ENCODE data around the gene PIGC. TPM values are rescaled to one million over a fixed set of nuclear protein-coding genes. Genes with fewer than 3 reads are reported as not detected.
A peak's percentile ranks its signal among the peaks of the same experiment; 100 is the strongest.

Gene PIGC
- total and polyA plus RNA-seq, 3 donors from 2014 or later: 25.2 to 45.6 (median 31.3) TPM

DNA sequence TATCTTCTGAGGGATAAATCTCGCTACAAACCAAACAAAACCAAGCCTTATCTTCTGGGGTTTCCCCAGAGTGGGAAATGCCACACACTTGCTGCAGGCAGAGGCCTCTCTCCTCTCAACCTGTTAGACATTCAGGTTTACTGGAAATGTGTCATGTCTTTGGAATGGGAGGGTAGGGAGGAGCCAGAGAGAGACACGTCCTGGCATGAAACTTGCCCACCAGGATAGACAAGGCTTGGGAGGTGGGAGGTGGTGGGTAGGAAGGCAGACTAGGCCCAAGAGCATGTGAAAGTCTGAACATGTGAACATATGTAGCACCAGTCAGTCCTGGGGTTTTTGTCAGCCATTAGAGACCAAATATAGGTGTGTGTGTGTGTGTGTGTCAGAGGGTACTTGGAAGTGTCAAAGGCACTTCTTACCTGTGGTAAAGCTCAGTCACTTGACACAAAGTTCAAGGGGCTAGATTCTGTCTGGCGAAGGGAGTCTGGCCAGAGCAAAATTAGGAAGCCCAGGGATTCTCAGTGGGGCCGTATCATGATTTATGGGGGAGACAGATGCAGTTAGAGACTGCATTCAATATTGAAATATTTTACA, 32.4 kb upstream of the PIGC start:
- peak overlapping the region in 1 of 2 donors; percentile 33 for H3K27ac ChIP-seq
- WGBS, 2 donors: 82 to 84% methylated on average over 4 of the region's 4 CpGs
- no peak overlapping the region for H3K4me3 ChIP-seq
- no peaks in the 10 kb centered on the region for H3K27me3 ChIP-seq
- DNase-seq: no peak
- intact Hi-C loops (cut with DNase I; ENCODE audit: low total_unique reads): no loop called here
- no peaks in the 10 kb centered on the region for H3K36me3 ChIP-seq (ENCODE audit: low read depth, missing control alignments)
- no peaks in the 10 kb centered on the region for H3K9me3 ChIP-seq
- peaks cover 41% of the 10 kb centered on the region for H3K4me1 ChIP-seq
- TF ChIP-seq POLR2A (IDR thresholded peaks at IDR 0.05) (no peak), CTCF (IDR thresholded peaks at IDR 0.05) (no peak)

- no peaks in the 10 kb centered on the region for H3K9me3 ChIP-seq
- no peak for TF ChIP-seq POLR2A (IDR thresholded peaks at IDR 0.05)
- TF ChIP-seq CTCF (IDR thresholded peaks at IDR 0.05): no peak
- peak overlapping the region; percentile 85 to 88 for H3K27ac ChIP-seq
These were observed 30.0 kb upstream of the PIGC start for GRCh38 chr1:172473842-172474241.

DNA sequence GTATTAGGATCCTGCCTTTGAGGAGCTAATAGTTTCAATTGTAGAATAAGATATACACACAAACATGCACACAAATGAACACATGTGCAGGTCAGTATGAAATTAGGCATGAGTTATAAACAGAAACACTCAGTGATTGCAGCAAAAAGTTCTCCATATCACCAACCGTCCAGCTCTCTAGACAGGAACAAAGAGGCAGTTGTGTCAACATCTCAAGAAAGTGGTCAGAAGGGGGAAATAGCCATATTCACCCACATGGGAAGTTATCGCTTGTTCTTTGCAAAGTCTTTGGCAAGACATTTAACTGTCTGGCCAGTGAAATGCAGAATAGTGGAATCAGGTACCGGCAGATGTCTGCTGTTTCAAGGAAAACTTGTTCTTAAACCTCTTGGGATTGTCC, 29.4 kb upstream of the PIGC start:
- H3K4me3 ChIP-seq: no peak overlapping the region
- no peaks in the 10 kb centered on the region for H3K9me3 ChIP-seq
- no peak for DNase-seq
- intact Hi-C loops (cut with DNase I; ENCODE audit: low total_unique reads): no loop called here
- H3K27me3 ChIP-seq: no peaks in the 10 kb centered on the region
- no peak for TF ChIP-seq POLR2A (IDR thresholded peaks at IDR 0.05)
- no peak for TF ChIP-seq CTCF (IDR thresholded peaks at IDR 0.05)
- H3K36me3 ChIP-seq (ENCODE audit: low read depth, missing control alignments): no peaks in the 10 kb centered on the region
- peaks cover 34% of the 10 kb centered on the region for H3K4me1 ChIP-seq
- WGBS, 2 donors: 30 to 42% methylated on average over 3 of the region's 3 CpGs
- H3K27ac ChIP-seq: peak overlapping the region; percentile 85 to 88

More at GRCh38 chr1:172473842-172474241, 30.0 kb upstream of the PIGC start:
- no peak overlapping the region for H3K4me3 ChIP-seq
- no peaks in the 10 kb centered on the region for H3K27me3 ChIP-seq
- H3K36me3 ChIP-seq (ENCODE audit: low read depth, missing control alignments): no peaks in the 10 kb centered on the region
- no peak for DNase-seq
- peaks cover 34% of the 10 kb centered on the region for H3K4me1 ChIP-seq
- intact Hi-C loops (cut with DNase I; ENCODE audit: low total_unique reads): no loop called here

GRCh38 chr1:172472495-172472894, 28.6 kb upstream of the PIGC start:
- intact Hi-C loops (cut with DNase I; ENCODE audit: low total_unique reads): no loop called here
- no peak for DNase-seq
- no peaks in the 10 kb centered on the region for H3K36me3 ChIP-seq (ENCODE audit: low read depth, missing control alignments)
- no peaks in the 10 kb centered on the region for H3K9me3 ChIP-seq
- peaks cover 34% of the 10 kb centered on the region for H3K4me1 ChIP-seq
- H3K27me3 ChIP-seq: no peaks in the 10 kb centered on the region
- WGBS, 2 donors: 21 to 36% methylated on average over 1 of the region's 1 CpG
- TF ChIP-seq POLR2A (IDR thresholded peaks at IDR 0.05) (no peak), CTCF (IDR thresholded peaks at IDR 0.05) (no peak)
- no peak overlapping the region for H3K4me3 ChIP-seq
- H3K27ac ChIP-seq: peak overlapping the region; percentile 85 to 88

DNA sequence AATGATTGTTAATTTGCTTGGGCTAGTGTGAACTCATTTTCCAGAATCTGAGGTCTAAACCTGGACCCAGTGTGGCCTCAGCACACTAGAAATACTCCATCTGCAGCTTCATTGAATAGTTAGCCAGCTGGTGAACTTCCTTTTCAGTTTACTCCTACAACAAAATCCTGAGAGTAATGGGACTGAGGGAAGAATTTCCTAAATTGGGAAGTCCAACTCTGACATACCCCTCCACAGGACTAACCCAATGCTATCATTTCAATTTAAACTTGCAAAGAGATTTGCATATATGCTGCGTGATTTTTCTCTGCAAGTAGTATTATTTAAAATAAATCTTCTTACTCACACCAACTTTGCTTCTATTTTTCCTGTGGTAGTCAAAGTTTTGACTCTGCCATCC, 27.8 kb upstream of the PIGC start:
- intact Hi-C loops (cut with DNase I; ENCODE audit: low total_unique reads): no loop called here
- no peaks in the 10 kb centered on the region for H3K36me3 ChIP-seq (ENCODE audit: low read depth, missing control alignments)
- H3K27me3 ChIP-seq: no peaks in the 10 kb centered on the region
- WGBS, 2 donors: 88 to 97% methylated on average over 1 of the region's 1 CpG
- H3K4me1 ChIP-seq: peaks cover 30% of the 10 kb centered on the region
- no peak for TF ChIP-seq POLR2A (IDR thresholded peaks at IDR 0.05)
- no peak for TF ChIP-seq CTCF (IDR thresholded peaks at IDR 0.05)
- no peaks in the 10 kb centered on the region for H3K9me3 ChIP-seq
- DNase-seq: no peak
- H3K27ac ChIP-seq: peak overlapping the region; percentile 85 to 88
- H3K4me3 ChIP-seq: no peak overlapping the region
